ENCODE results near the gene SLC25A41. TPM values are rescaled to one million over a fixed set of nuclear protein-coding genes. Genes with fewer than 3 reads are reported as not detected.

Gene SLC25A41
- total and polyA plus RNA-seq, 2 experiments from 2014 or later: 0.27 to 0.50 TPM

DNA sequence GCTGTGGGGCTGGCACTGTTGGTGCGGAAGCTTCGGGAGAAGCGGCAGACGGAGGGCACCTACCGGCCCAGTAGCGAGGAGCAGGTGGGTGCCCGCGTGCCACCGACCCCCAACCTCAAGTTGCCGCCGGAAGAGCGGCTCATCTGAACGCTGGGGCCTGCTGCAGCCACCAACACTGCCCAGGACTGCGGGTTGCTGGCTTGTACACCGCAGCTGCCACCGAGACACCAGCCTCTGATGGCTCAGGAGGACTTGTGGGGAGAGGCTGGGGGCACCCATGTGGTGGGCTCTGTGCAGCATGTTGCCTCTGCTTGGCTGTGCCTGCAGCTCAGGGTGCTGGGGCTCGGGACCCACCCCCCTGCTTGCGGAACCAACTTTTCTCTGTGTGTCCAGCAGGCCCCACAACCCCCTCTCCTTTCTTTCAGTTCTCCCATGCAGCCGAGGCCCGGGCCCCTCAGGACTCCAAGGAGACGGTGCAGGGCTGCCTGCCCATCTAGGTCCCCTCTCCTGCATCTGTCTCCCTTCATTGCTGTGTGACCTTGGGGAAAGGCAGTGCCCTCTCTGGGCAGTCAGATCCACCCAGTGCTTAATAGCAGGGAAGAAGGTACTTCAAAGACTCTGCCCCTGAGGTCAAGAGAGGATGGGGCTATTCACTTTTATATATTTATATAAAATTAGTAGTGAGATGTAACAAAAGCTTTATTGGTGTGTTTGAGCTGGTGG, 33.1 kb upstream of the SLC25A41 start:
- Histone ChIP-seq H3K9me2 (replicated peaks; ENCODE audit: insufficient read depth) (no peaks in the 10 kb centered on the region), H3K27me3 (no peaks in the 10 kb centered on the region), H3K79me2 (peaks cover 15% of the 10 kb centered on the region), H3K4me1 (ENCODE audit: insufficient read depth) (no peaks in the 10 kb centered on the region), H3K9me3 (ENCODE audit: low read depth) (no peaks in the 10 kb centered on the region), H2AFZ (no peak overlapping the region), H3K4me3 (no peak overlapping the region), H3K36me3 (replicated peaks; ENCODE audit: insufficient read depth, low read depth) (no peaks in the 10 kb centered on the region), H3K4me2 (no peak overlapping the region), H3K27ac (no peak overlapping the region), H4K20me1 (ENCODE audit: insufficient read depth, poor library complexity, severe bottlenecking) (peaks cover 4% of the 10 kb centered on the region)
- 93% methylated on average over 21 of the region's 21 CpGs for WGBS (ENCODE audit: low lambda C conversion rate, missing lambda C conversion rate)
- TF ChIP-seq EZH2phosphoT487 (IDR thresholded peaks at IDR 0.05; ENCODE audit: low read depth, severe bottlenecking, unreplicated experiment): no peak
- TF ChIP-seq, protein P1, sequence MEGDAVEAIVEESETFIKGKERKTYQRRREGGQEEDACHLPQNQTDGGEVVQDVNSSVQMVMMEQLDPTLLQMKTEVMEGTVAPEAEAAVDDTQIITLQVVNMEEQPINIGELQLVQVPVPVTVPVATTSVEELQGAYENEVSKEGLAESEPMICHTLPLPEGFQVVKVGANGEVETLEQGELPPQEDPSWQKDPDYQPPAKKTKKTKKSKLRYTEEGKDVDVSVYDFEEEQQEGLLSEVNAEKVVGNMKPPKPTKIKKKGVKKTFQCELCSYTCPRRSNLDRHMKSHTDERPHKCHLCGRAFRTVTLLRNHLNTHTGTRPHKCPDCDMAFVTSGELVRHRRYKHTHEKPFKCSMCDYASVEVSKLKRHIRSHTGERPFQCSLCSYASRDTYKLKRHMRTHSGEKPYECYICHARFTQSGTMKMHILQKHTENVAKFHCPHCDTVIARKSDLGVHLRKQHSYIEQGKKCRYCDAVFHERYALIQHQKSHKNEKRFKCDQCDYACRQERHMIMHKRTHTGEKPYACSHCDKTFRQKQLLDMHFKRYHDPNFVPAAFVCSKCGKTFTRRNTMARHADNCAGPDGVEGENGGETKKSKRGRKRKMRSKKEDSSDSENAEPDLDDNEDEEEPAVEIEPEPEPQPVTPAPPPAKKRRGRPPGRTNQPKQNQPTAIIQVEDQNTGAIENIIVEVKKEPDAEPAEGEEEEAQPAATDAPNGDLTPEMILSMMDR (IDR thresholded peaks at IDR 0.05; ENCODE audit: poor library complexity): no peak
- no peak for TF ChIP-seq EZH2 (IDR thresholded peaks at IDR 0.05; ENCODE audit: borderline replicate concordance)
- DNase-seq (ENCODE audit: low spot score): no peak

DNA sequence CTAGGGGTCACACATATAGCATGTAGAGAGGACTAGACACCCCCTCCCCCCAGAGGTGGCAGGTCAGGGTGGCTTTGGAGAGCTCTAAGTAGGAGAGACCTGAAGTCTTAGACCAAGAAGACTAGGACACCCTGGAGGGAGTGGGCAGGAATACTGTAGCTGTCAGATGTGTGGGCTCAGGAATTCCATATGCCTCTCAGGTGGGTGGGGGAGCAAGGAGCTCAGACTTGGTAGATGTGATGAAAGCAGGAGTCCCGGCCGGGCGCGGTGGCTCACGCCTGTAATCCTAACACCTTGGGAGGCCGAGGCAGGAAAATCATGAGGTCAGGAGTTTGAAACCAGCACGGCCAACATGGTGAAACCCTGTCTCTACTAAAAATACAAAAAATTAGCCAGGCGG, 32.1 kb upstream of the SLC25A41 start:
- Histone ChIP-seq H3K79me2 (peaks cover 15% of the 10 kb centered on the region), H3K4me1 (ENCODE audit: insufficient read depth) (no peaks in the 10 kb centered on the region), H3K27me3 (no peaks in the 10 kb centered on the region), H3K4me2 (peak overlapping the region; percentile 81), H4K20me1 (ENCODE audit: insufficient read depth, poor library complexity, severe bottlenecking) (peaks cover 4% of the 10 kb centered on the region), H2AFZ (no peak overlapping the region), H3K4me3 (no peak overlapping the region), H3K36me3 (replicated peaks; ENCODE audit: insufficient read depth, low read depth) (no peaks in the 10 kb centered on the region), H3K27ac (no peak overlapping the region), H3K9me3 (ENCODE audit: low read depth) (no peaks in the 10 kb centered on the region), H3K9me2 (replicated peaks; ENCODE audit: insufficient read depth) (no peaks in the 10 kb centered on the region)
- no peak for DNase-seq (ENCODE audit: low spot score)
- 90% methylated on average over 8 of the region's 8 CpGs for WGBS (ENCODE audit: low lambda C conversion rate, missing lambda C conversion rate)
- TF ChIP-seq EZH2 (IDR thresholded peaks at IDR 0.05; ENCODE audit: borderline replicate concordance) (no peak), EZH2phosphoT487 (IDR thresholded peaks at IDR 0.05; ENCODE audit: low read depth, severe bottlenecking, unreplicated experiment) (no peak)
- TF ChIP-seq, protein P1 (IDR thresholded peaks at IDR 0.05; ENCODE audit: poor library complexity): no peak

DNA sequence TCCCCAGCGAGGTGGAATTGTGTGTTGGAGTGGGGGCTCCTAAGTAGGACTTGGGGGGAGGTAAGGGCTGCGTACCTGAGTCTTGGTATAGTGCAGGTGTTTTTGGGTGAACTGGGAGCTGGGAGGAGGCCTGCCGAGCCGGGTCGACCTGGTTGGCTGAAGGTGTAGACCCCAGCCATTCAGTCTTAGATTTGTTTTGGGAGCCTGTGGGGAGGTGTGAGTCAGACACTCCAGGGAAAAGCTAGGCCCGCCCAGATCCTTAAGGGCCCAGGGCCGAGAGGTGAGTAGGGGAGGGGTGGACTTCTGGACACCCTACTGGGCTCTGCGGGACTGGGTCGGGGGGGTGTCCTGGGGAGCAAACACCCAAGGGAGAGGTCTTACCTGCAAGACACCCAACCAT, 31.4 kb upstream of the SLC25A41 start:
- no peak overlapping the region for H2AFZ ChIP-seq
- H3K4me3 ChIP-seq: peak overlapping the region; percentile 75
- peak; percentile 33 for DNase-seq (ENCODE audit: low spot score)
- no peaks in the 10 kb centered on the region for H3K9me2 ChIP-seq (replicated peaks; ENCODE audit: insufficient read depth)
- no peaks in the 10 kb centered on the region for H3K4me1 ChIP-seq (ENCODE audit: insufficient read depth)
- WGBS (ENCODE audit: low lambda C conversion rate, missing lambda C conversion rate): 12% methylated on average over 8 of the region's 9 CpGs
- no peaks in the 10 kb centered on the region for H3K9me3 ChIP-seq (ENCODE audit: low read depth)
- H3K27me3 ChIP-seq: no peaks in the 10 kb centered on the region
- no peaks in the 10 kb centered on the region for H3K36me3 ChIP-seq (replicated peaks; ENCODE audit: insufficient read depth, low read depth)
- peaks cover 4% of the 10 kb centered on the region for H4K20me1 ChIP-seq (ENCODE audit: insufficient read depth, poor library complexity, severe bottlenecking)
- peak overlapping the region; percentile 81 for H3K4me2 ChIP-seq
- H3K27ac ChIP-seq: peak overlapping the region; percentile 96
- H3K79me2 ChIP-seq: peaks cover 15% of the 10 kb centered on the region
- TF ChIP-seq, protein P1 (IDR thresholded peaks at IDR 0.05; ENCODE audit: poor library complexity): no peak
- TF ChIP-seq EZH2phosphoT487 (IDR thresholded peaks at IDR 0.05; ENCODE audit: low read depth, severe bottlenecking, unreplicated experiment) (no peak), EZH2 (IDR thresholded peaks at IDR 0.05; ENCODE audit: borderline replicate concordance) (no peak)
